Activated CD4-positive, alpha-beta T cell treated with anti-CD3 and anti-CD28 coated beads for 36 hours (primary cell): ENCODE results near the gene SLC38A1. TPM values are rescaled to one million over a fixed set of nuclear protein-coding genes. Genes with fewer than 3 reads are reported as not detected.
"Not testable (repeated sequence)": the region's sequence is repeated elsewhere in the genome, so short reads cannot be mapped to it uniquely, and the experiment has no call there.

ENCODE experiments used
- ATAC-seq: fragments of 200-7000 bp; cut with Tn5 transposase; one replicate; pipeline ENCODE4 v1.10.0; 2021; ENCODE audit warnings: mild to moderate bottlenecking, moderate library complexity
- CTCF ChIA-PET: fragments of 350-600 bp; sonication (Branson Sonifier 250); formaldehyde crosslinking; loops from one replicate; lab custom pipeline; 2021; ENCODE audit warnings: antibody characterized with exemption; lab: Charles Lee
- POLR2A ChIA-PET: fragments of 350-600 bp; sonication (Branson Sonifier 250); formaldehyde crosslinking; loops from one replicate; lab custom pipeline; 2021; ENCODE audit warnings: antibody characterized with exemption, inconsistent platforms; lab: Charles Lee
- DNase-seq: peaks from one replicate; pipeline ENCODE4 v3.0.0-alpha.2; 2020
- H3K27ac Mint-ChIP-seq: one replicate; pipeline ENCODE4 v1.8.0; 2021; ENCODE audit warnings: mixed read lengths
- H3K27me3 Mint-ChIP-seq: one replicate; pipeline ENCODE4 v1.8.0; 2021; ENCODE audit warnings: mixed read lengths
- H3K36me3 Mint-ChIP-seq: one replicate; pipeline ENCODE4 v1.8.0; 2021; ENCODE audit warnings: low read depth, mixed read lengths
- H3K4me1 Mint-ChIP-seq: one replicate; pipeline ENCODE4 v1.8.0; 2021; ENCODE audit warnings: mixed read lengths
- H3K4me3 Mint-ChIP-seq: one replicate; pipeline ENCODE4 v1.8.0; 2021; ENCODE audit warnings: mild to moderate bottlenecking, moderate library complexity, mixed read lengths
- H3K9me3 Mint-ChIP-seq: one replicate; pipeline ENCODE4 v1.8.0; 2021; ENCODE audit warnings: low read depth, mixed read lengths
- intact Hi-C, 2 experiments: fragments of 100-400 bp; cut with DNase I in 1 of 2; cut with micrococcal nuclease in 1 of 2; formaldehyde crosslinking; loops; one replicate each; pipeline versions ENCODE4 v1.14.2 to v1.15.1; 2022 to 2024; cut with DNase I, micrococcal nuclease
- total RNA-seq, 2 experiments: library from RNA; stranded (reverse); gene quantifications; one replicate each; pipeline ENCODE4 v1.2.3, GENCODE V29; 2021

SLC38A1 gene
- total RNA-seq = 100 to 1,000 TPM; 167 to 180 TPM

- POLR2A ChIA-PET = interaction anchor here (0.6 to 3.2 kb wide), 10 partner anchors 9 to 281 kb away, joined by 3 to 88 read pairs (median 4); no protein-coding TSS in a partner anchor
Observed at GRCh38 chr12:46268583-46269428, at the start of gene SLC38A1. Gene SLC38A1 (minus strand): TSS chr12:46269043. CDS start chr12:46239800, 29,243 bp downstream.

GRCh38 chr12:46318037-46318436, 49.2 kb upstream of the SLC38A1 start:
- no peaks in the 10 kb centered on the region for H3K36me3 Mint-ChIP-seq
- no peaks in the 10 kb centered on the region for H3K4me1 Mint-ChIP-seq
- H3K4me3 Mint-ChIP-seq = no peak overlapping the region
- no peak for ATAC-seq
- peaks cover 5% of the 10 kb centered on the region for H3K9me3 Mint-ChIP-seq
- peaks cover 5% of the 10 kb centered on the region for H3K27me3 Mint-ChIP-seq
- intact Hi-C loops = no loop called here
- no peak overlapping the region for H3K27ac Mint-ChIP-seq
- no peak for DNase-seq
- POLR2A ChIA-PET = no interaction called here
- CTCF ChIA-PET = interaction anchor here (0.9 to 1.0 kb wide), 2 partner anchors 17 to 46 kb away, joined by 3 read pairs; no protein-coding TSS in a partner anchor

More at GRCh38 chr12:46268583-46269428, at the start of gene SLC38A1:
- Mint-ChIP-seq H3K9me3 (no peaks in the 10 kb centered on the region), H3K4me1 (peaks cover 30% of the 10 kb centered on the region), H3K27ac (no peak within 1 kb of the TSS), H3K36me3 (peaks cover 5% of the 10 kb centered on the region), H3K4me3 (no peak within 1 kb of the TSS), H3K27me3 (no peaks in the 10 kb centered on the region)
- intact Hi-C loops = loop anchor here (1.0 to 5.0 kb wide), 14 partner anchors 54 to 1543 kb away; partner anchors contain the start of genes ARID2 (in 2 of the 2) and SCAF11 (in 1 of the 2)
- ATAC-seq = peak; percentile 61
- CTCF ChIA-PET = interaction anchor here (0.7 to 3.1 kb wide), 8 partner anchors 52 to 306 kb away, joined by 3 to 10 read pairs (median 4); no protein-coding TSS in a partner anchor
- peak; percentile 94 for DNase-seq

- H3K36me3 Mint-ChIP-seq = peaks cover 2% of the 10 kb centered on the region
- POLR2A ChIA-PET = interaction anchor here (0.5 kb wide), 1 partner anchor 41 kb away, joined by 3 read pairs; no protein-coding TSS in a partner anchor
- DNase-seq (no peak), ATAC-seq (no peak)
- H3K27ac Mint-ChIP-seq = no peak overlapping the region
- peaks cover 6% of the 10 kb centered on the region for H3K9me3 Mint-ChIP-seq
- CTCF ChIA-PET = interaction anchor here (0.6 to 1.6 kb wide), 5 partner anchors 9 to 379 kb away, joined by 3 to 7 read pairs (median 5); no protein-coding TSS in a partner anchor
- H3K4me1 Mint-ChIP-seq = no peaks in the 10 kb centered on the region
- intact Hi-C loops = loop anchor here in 1 of 2 experiments (5.0 kb wide), 1 partner anchor 232 kb away; no protein-coding TSS in a partner anchor
- H3K27me3 Mint-ChIP-seq = no peaks in the 10 kb centered on the region
- H3K4me3 Mint-ChIP-seq = no peak overlapping the region
Observed at GRCh38 chr12:46304070-46304469, 35.2 kb upstream of the SLC38A1 start.

- intact Hi-C loops = loop anchor here (1.0 to 5.0 kb wide), 5 partner anchors 150 to 313 kb away; partner anchors contain the start of gene SCAF11 (in 1 of the 2)
- DNase-seq (peak; percentile 62), ATAC-seq (peak; percentile 85)
- Mint-ChIP-seq H3K36me3 (no peaks in the 10 kb centered on the region), H3K27me3 (no peaks in the 10 kb centered on the region), H3K4me1 (no peaks in the 10 kb centered on the region), H3K4me3 (no peak overlapping the region), H3K27ac (no peak overlapping the region), H3K9me3 (peaks cover 5% of the 10 kb centered on the region)
- ChIA-PET POLR2A (no interaction called here), CTCF (interaction anchor here (0.6 to 1.7 kb wide), 8 partner anchors 10 to 505 kb away, joined by 3 to 8 read pairs (median 5); no protein-coding TSS in a partner anchor)
Observed at GRCh38 chr12:46303039-46303666, 34.3 kb upstream of the SLC38A1 start.

GRCh38 chr12:46300910-46301309, 32.1 kb upstream of the SLC38A1 start:
- intact Hi-C loops = loop anchor here in 1 of 2 experiments (5.0 kb wide), 1 partner anchor 229 kb away; no protein-coding TSS in a partner anchor
- no peaks in the 10 kb centered on the region for H3K4me1 Mint-ChIP-seq
- no peaks in the 10 kb centered on the region for H3K36me3 Mint-ChIP-seq
- no peak overlapping the region for H3K27ac Mint-ChIP-seq
- ATAC-seq (no peak), DNase-seq (no peak)
- H3K27me3 Mint-ChIP-seq = no peaks in the 10 kb centered on the region
- ChIA-PET CTCF (interaction anchor here (0.5 to 2.1 kb wide), 10 partner anchors 9 to 902 kb away, joined by 3 to 11 read pairs (median 4); no protein-coding TSS in a partner anchor), POLR2A (no interaction called here)
- no peak overlapping the region for H3K4me3 Mint-ChIP-seq
- no peaks in the 10 kb centered on the region for H3K9me3 Mint-ChIP-seq

GRCh38 chr12:46299851-46300250, 31.0 kb upstream of the SLC38A1 start:
- Mint-ChIP-seq H3K9me3 (no peaks in the 10 kb centered on the region), H3K4me1 (no peaks in the 10 kb centered on the region), H3K27me3 (no peaks in the 10 kb centered on the region), H3K36me3 (no peaks in the 10 kb centered on the region), H3K4me3 (no peak overlapping the region), H3K27ac (no peak overlapping the region)
- POLR2A ChIA-PET = interaction anchor here (0.6 kb wide), 1 partner anchor 309 kb away, joined by 4 read pairs; no protein-coding TSS in a partner anchor
- no peak for DNase-seq
- no peak for ATAC-seq
- CTCF ChIA-PET = interaction anchor here (1.1 to 1.6 kb wide), 5 partner anchors 18 to 229 kb away, joined by 3 to 5 read pairs (median 3); no protein-coding TSS in a partner anchor
- intact Hi-C loops = loop anchor here in 1 of 2 experiments (5.0 kb wide), 1 partner anchor 228 kb away; no protein-coding TSS in a partner anchor

- POLR2A ChIA-PET = no interaction called here
- H3K27me3 Mint-ChIP-seq = no peaks in the 10 kb centered on the region
- H3K36me3 Mint-ChIP-seq = no peaks in the 10 kb centered on the region
- H3K4me3 Mint-ChIP-seq = no peak overlapping the region
- ATAC-seq = no peak
- no peaks in the 10 kb centered on the region for H3K4me1 Mint-ChIP-seq
- no peak for DNase-seq
- H3K27ac Mint-ChIP-seq = no peak overlapping the region
- intact Hi-C loops = no loop called here
- H3K9me3 Mint-ChIP-seq = no peaks in the 10 kb centered on the region
- CTCF ChIA-PET = no interaction called here
Observed at GRCh38 chr12:46298261-46298660, 29.4 kb upstream of the SLC38A1 start.

- DNase-seq = no peak
- Mint-ChIP-seq H3K27me3 (no peaks in the 10 kb centered on the region), H3K36me3 (peaks cover 2% of the 10 kb centered on the region), H3K27ac (no peak overlapping the region), H3K9me3 (peaks cover 6% of the 10 kb centered on the region), H3K4me1 (no peaks in the 10 kb centered on the region), H3K4me3 (no peak overlapping the region)
- intact Hi-C loops = no loop called here
- no peak for ATAC-seq
- ChIA-PET POLR2A (no interaction called here), CTCF (interaction anchor here (0.5 to 0.7 kb wide), 3 partner anchors 110 to 375 kb away, joined by 3 to 4 read pairs (median 3); no protein-coding TSS in a partner anchor)
Observed at GRCh38 chr12:46296822-46297221, 28.0 kb upstream of the SLC38A1 start.

GRCh38 chr12:46292754-46293402, 24.0 kb upstream of the SLC38A1 start:
- no peak for DNase-seq
- ChIA-PET CTCF (interaction anchor here (0.5 to 2.2 kb wide), 4 partner anchors 8 to 487 kb away, joined by 3 to 7 read pairs (median 4); no protein-coding TSS in a partner anchor), POLR2A (no interaction called here)
- H3K4me3 Mint-ChIP-seq = no peak overlapping the region
- intact Hi-C loops = no loop called here
- no peak overlapping the region for H3K27ac Mint-ChIP-seq
- no peak for ATAC-seq
- peaks cover 2% of the 10 kb centered on the region for H3K36me3 Mint-ChIP-seq
- H3K9me3 Mint-ChIP-seq = peaks cover 20% of the 10 kb centered on the region
- no peaks in the 10 kb centered on the region for H3K27me3 Mint-ChIP-seq
- H3K4me1 Mint-ChIP-seq = no peaks in the 10 kb centered on the region

GRCh38 chr12:46291953-46292352, 23.1 kb upstream of the SLC38A1 start:
- peaks cover 25% of the 10 kb centered on the region for H3K9me3 Mint-ChIP-seq
- POLR2A ChIA-PET, H3K27ac Mint-ChIP-seq, H3K4me3 Mint-ChIP-seq, H3K27me3 Mint-ChIP-seq, DNase-seq, ATAC-seq, H3K36me3 Mint-ChIP-seq, H3K4me1 Mint-ChIP-seq, intact Hi-C loops: not testable (repeated sequence)
- CTCF ChIA-PET = interaction anchor here (0.7 to 2.2 kb wide), 3 partner anchors 9 to 232 kb away, joined by 3 to 7 read pairs (median 4); no protein-coding TSS in a partner anchor
